ENCODE measurements around the gene MBOAT1.
"Not testable (repeated sequence)": the region's sequence is repeated elsewhere in the genome, so short reads cannot be mapped to it uniquely, and the experiment has no call there.

Gene MBOAT1

GRCh38 chr6:20141931-20142330 lies 70.3 kb downstream of the MBOAT1 start:
- Histone ChIP-seq H3K9me3 (ENCODE audit: control insufficient read depth, insufficient read depth, low read depth, low read length) (no peaks in the 10 kb centered on the region), H3K27ac (ENCODE audit: extremely low read depth, low read depth, low read length) (no peak overlapping the region), H3K36me3 (ENCODE audit: control insufficient read depth in 2 of 2, insufficient read depth in 1 of 2, low read length in 2 of 2) (peaks cover 0 to 4% of the 10 kb centered on the region in 2 experiments; a peak in 1 of 3 replicates), H3K4me3 (ENCODE audit: low read depth, low read length) (no peak overlapping the region), H3K4me1 (ENCODE audit: control insufficient read depth, insufficient read depth, low read length) (no peaks in the 10 kb centered on the region)
- CTCF ChIA-PET = no interaction called here
- POLR2A ChIA-PET = no interaction called here
- TF ChIP-seq, protein P1, sequence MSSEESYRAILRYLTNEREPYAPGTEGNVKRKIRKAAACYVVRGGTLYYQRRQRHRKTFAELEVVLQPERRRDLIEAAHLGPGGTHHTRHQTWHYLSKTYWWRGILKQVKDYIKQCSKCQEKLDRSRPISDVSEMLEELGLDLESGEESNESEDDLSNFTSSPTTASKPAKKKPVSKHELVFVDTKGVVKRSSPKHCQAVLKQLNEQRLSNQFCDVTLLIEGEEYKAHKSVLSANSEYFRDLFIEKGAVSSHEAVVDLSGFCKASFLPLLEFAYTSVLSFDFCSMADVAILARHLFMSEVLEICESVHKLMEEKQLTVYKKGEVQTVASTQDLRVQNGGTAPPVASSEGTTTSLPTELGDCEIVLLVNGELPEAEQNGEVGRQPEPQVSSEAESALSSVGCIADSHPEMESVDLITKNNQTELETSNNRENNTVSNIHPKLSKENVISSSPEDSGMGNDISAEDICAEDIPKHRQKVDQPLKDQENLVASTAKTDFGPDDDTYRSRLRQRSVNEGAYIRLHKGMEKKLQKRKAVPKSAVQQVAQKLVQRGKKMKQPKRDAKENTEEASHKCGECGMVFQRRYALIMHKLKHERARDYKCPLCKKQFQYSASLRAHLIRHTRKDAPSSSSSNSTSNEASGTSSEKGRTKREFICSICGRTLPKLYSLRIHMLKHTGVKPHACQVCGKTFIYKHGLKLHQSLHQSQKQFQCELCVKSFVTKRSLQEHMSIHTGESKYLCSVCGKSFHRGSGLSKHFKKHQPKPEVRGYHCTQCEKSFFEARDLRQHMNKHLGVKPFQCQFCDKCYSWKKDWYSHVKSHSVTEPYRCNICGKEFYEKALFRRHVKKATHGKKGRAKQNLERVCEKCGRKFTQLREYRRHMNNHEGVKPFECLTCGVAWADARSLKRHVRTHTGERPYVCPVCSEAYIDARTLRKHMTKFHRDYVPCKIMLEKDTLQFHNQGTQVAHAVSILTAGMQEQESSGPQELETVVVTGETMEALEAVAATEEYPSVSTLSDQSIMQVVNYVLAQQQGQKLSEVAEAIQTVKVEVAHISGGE (tag by site-specific recombination; conservative IDR thresholded peaks at IDR 0.05; ENCODE audit: low read depth) = no peak

DNA sequence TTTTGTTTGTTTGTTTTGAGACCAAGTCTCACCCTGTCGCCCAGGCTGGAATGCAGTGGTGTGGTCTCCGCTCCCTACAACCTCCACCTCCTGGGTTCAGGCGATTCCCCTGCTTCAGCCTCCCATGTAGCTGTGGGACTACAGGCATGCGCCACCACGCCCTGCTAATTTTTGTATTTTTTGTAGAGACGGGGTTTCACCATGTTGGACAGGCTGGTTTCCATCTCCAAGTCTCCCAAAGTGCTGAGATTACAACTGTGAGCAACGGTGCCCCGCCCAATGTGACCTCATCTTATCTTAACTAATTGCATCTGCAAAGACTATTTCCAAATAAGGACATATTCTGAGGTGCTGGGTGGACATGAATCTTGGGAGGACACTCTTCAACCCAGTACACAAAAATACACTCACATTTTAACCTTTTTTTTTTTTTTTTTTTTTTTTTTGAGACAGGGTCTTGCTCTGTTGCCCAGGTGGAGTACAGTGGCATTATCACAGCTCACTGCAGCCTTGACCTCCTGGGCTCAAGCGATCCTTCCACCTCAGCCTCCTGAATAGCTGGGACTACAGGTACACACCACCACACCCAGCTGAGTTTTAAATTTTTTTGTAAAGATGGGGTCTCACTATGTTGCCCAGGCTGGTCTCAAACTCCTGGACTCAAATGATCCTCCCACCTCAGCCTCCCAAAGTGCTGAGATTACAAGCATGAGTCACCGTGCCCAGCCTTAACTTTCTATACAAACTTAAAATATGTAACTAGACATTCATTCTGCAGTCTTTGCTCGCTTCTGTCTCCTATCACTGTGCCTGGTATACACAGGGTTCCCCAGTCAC lies 72.9 kb downstream of the MBOAT1 start:
- not testable (repeated sequence) for H3K36me3 ChIP-seq (ENCODE audit: control insufficient read depth in 2 of 2, insufficient read depth in 1 of 2, low read length in 2 of 2)
- TF ChIP-seq ZNF121 (tag by site-specific recombination; IDR thresholded peaks at IDR 0.05) (peak; percentile 82), KLF1 (tag by site-specific recombination; IDR thresholded peaks at IDR 0.05) (peak; percentile 33; the same call in 1 of the 2 replicates)

DNA sequence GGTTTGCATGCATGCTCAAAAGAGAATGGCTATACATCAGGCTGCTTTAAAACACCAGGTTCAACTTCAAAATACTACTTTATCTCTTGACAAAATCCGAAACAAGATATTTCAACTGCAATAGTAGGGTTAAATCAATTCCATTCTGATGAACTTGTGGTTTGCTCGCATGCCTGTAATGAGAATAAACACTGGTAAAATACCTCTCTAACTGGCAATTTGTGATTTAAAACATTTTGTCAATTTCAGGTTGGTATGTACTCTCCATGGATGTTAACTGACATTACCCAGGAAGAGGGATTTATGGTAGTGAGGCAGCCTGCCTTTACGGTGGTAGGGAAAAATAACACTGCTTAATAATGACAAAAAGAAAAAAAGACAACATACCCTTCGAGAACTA lies 74.4 kb downstream of the MBOAT1 start:
- CTCF ChIA-PET = interaction anchor here (0.8 to 3.4 kb wide), 2 partner anchors 9 to 11 kb away, joined by 3 to 30 read pairs; no protein-coding TSS in a partner anchor
- H3K27ac ChIP-seq (ENCODE audit: extremely low read depth, low read depth, low read length) = no peak overlapping the region
- no peaks in the 10 kb centered on the region for H3K36me3 ChIP-seq (ENCODE audit: control insufficient read depth in 2 of 2, insufficient read depth in 1 of 2, low read length in 2 of 2)
- no peaks in the 10 kb centered on the region for H3K4me1 ChIP-seq (ENCODE audit: control insufficient read depth, insufficient read depth, low read length)
- H3K4me3 ChIP-seq (ENCODE audit: low read depth, low read length) = no peak overlapping the region
- H3K9me3 ChIP-seq (ENCODE audit: control insufficient read depth, insufficient read depth, low read depth, low read length) = no peaks in the 10 kb centered on the region
- POLR2A ChIA-PET = no interaction called here
- TF ChIP-seq ZNF211 (tag by site-specific recombination; IDR thresholded peaks at IDR 0.05; ENCODE audit: low read depth) = no peak
- TF ChIP-seq, protein P2, sequence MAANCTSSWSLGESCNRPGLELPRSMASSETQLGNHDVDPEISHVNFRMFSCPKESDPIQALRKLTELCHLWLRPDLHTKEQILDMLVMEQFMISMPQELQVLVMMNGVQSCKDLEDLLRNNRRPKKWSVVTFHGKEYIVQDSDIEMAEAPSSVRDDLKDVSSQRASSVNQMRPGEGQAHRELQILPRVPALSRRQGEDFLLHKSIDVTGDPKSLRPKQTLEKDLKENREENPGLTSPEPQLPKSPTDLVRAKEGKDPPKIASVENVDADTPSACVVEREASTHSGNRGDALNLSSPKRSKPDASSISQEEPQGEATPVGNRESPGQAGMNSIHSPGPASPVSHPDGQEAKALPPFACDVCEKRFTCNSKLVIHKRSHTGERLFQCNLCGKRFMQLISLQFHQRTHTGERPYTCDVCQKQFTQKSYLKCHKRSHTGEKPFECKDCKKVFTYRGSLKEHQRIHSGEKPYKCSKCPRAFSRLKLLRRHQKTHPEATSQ (tag by site-specific recombination; IDR thresholded peaks at IDR 0.05) = no peak
- no peak for TF ChIP-seq SP2 (tag by site-specific recombination; IDR thresholded peaks at IDR 0.05)
- TF ChIP-seq ZNF169 (tag by site-specific recombination; IDR thresholded peaks at IDR 0.05) = no peak
- no peak for TF ChIP-seq ZNF501 (tag by site-specific recombination; IDR thresholded peaks at IDR 0.05)
- TF ChIP-seq, protein P3, sequence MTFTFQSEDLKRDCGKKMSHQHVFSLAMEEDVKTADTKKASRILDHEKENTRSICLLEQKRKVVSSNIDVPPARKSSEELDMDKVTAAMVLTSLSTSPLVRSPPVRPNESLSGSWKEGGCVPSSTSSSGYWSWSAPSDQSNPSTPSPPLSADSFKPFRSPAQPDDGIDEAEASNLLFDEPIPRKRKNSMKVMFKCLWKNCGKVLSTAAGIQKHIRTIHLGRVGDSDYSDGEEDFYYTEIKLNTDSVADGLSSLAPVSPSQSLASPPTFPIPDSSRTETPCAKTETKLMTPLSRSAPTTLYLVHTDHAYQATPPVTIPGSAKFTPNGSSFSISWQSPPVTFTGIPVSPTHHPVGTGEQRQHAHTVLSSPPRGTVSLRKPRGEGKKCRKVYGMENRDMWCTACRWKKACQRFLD (tag by site-specific recombination; IDR thresholded peaks at IDR 0.05) = no peak
- no peak for TF ChIP-seq ZEB2 (tag by site-specific recombination; IDR thresholded peaks at IDR 0.05)
- TF ChIP-seq, protein P4, sequence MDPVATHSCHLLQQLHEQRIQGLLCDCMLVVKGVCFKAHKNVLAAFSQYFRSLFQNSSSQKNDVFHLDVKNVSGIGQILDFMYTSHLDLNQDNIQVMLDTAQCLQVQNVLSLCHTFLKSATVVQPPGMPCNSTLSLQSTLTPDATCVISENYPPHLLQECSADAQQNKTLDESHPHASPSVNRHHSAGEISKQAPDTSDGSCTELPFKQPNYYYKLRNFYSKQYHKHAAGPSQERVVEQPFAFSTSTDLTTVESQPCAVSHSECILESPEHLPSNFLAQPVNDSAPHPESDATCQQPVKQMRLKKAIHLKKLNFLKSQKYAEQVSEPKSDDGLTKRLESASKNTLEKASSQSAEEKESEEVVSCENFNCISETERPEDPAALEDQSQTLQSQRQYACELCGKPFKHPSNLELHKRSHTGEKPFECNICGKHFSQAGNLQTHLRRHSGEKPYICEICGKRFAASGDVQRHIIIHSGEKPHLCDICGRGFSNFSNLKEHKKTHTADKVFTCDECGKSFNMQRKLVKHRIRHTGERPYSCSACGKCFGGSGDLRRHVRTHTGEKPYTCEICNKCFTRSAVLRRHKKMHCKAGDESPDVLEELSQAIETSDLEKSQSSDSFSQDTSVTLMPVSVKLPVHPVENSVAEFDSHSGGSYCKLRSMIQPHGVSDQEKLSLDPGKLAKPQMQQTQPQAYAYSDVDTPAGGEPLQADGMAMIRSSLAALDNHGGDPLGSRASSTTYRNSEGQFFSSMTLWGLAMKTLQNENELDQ (tag by site-specific recombination; IDR thresholded peaks at IDR 0.05; ENCODE audit: low read depth) = no peak
- TF ChIP-seq ZSCAN16 (tag by site-specific recombination; IDR thresholded peaks at IDR 0.05) = no peak
- TF ChIP-seq ZNF76 (tag by site-specific recombination; IDR thresholded peaks at IDR 0.05; ENCODE audit: borderline replicate concordance, low read depth) = no peak
- TF ChIP-seq ZBTB21 (tag by site-specific recombination; IDR thresholded peaks at IDR 0.05) = no peak
- TF ChIP-seq ZNF488 (tag by site-specific recombination; IDR thresholded peaks at IDR 0.05) = no peak
- TF ChIP-seq ZNF350 (tag by site-specific recombination; IDR thresholded peaks at IDR 0.05) = no peak
- no peak for TF ChIP-seq ZNF629 (tag by site-specific recombination; IDR thresholded peaks at IDR 0.05)
- TF ChIP-seq ZBTB17 (tag by site-specific recombination; IDR thresholded peaks at IDR 0.05) = no peak
- TF ChIP-seq ZNF623 (tag by site-specific recombination; IDR thresholded peaks at IDR 0.05) = no peak

More for the DNA sequence above, 72.9 kb downstream of the MBOAT1 start:
- H3K27ac ChIP-seq (ENCODE audit: extremely low read depth, low read depth, low read length); H3K9me3 ChIP-seq (ENCODE audit: control insufficient read depth, insufficient read depth, low read depth, low read length); H3K4me3 ChIP-seq (ENCODE audit: low read depth, low read length); H3K4me1 ChIP-seq (ENCODE audit: control insufficient read depth, insufficient read depth, low read length); POLR2A ChIA-PET: not testable (repeated sequence)
- CTCF ChIA-PET = interaction anchor here (0.6 to 1.8 kb wide), 3 partner anchors 13 to 42 kb away, joined by 3 to 10 read pairs (median 3); no protein-coding TSS in a partner anchor

Data from HEK293 (cell line).